ENCODE results near the gene ADAMTS8.

DNA sequence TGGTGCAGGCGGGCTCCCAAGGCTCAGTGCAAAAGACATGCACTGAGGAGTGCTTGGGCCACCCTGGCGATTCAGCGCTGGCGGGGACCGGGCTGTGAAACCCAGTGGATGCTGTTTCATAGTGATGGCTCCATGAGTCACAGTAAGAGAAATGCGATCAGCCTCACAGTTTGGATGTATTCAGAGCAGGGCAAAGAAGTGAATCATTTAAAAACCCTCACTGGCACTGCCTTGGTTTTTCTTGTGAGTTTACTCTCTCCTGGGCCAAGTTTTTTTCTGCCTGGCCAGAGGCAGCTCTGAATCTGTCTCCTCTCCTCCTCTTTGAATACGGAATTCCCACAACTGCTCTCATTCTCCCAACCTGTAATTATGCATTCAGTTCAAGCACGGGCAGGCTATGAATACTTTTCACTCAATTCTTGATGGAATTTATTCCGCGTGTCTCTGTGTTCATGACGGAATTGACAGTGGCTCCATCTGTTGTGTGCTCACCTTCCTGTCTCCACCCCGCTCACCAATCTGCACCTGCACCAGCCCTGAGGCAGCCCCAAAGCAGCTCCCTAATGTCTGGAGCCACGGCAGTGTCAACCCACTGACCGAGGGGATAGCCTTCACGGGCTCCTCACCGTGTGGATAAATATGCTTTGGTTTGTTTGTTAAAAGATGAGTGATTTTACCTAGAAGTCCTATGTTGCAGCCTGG lies 14.9 kb downstream of the ADAMTS8 start:
- TF ChIP-seq, protein P1, sequence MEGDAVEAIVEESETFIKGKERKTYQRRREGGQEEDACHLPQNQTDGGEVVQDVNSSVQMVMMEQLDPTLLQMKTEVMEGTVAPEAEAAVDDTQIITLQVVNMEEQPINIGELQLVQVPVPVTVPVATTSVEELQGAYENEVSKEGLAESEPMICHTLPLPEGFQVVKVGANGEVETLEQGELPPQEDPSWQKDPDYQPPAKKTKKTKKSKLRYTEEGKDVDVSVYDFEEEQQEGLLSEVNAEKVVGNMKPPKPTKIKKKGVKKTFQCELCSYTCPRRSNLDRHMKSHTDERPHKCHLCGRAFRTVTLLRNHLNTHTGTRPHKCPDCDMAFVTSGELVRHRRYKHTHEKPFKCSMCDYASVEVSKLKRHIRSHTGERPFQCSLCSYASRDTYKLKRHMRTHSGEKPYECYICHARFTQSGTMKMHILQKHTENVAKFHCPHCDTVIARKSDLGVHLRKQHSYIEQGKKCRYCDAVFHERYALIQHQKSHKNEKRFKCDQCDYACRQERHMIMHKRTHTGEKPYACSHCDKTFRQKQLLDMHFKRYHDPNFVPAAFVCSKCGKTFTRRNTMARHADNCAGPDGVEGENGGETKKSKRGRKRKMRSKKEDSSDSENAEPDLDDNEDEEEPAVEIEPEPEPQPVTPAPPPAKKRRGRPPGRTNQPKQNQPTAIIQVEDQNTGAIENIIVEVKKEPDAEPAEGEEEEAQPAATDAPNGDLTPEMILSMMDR (IDR thresholded peaks at IDR 0.05) = no peak
- TF ChIP-seq POLR2AphosphoS5 (IDR thresholded peaks at IDR 0.05) = peak in 1 of 2 donors; percentile 69

Measured in esophagus muscularis mucosa (tissue), 3 donors.